T-helper 9 cell (primary cell): ENCODE measurements around the gene CD48.

Source experiments
- DNase-seq: peaks from one replicate; pipeline ENCODE4 v3.0.0-alpha.2; 2020
- total RNA-seq, 2 donors: gene quantifications; one replicate each; lab custom pipeline; 2026; lab: John Stamatoyannopoulos, UW

Gene CD48, protein sequence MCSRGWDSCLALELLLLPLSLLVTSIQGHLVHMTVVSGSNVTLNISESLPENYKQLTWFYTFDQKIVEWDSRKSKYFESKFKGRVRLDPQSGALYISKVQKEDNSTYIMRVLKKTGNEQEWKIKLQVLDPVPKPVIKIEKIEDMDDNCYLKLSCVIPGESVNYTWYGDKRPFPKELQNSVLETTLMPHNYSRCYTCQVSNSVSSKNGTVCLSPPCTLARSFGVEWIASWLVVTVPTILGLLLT
- total RNA-seq, result 243 to 433 reads per million in 2 donors

DNA sequence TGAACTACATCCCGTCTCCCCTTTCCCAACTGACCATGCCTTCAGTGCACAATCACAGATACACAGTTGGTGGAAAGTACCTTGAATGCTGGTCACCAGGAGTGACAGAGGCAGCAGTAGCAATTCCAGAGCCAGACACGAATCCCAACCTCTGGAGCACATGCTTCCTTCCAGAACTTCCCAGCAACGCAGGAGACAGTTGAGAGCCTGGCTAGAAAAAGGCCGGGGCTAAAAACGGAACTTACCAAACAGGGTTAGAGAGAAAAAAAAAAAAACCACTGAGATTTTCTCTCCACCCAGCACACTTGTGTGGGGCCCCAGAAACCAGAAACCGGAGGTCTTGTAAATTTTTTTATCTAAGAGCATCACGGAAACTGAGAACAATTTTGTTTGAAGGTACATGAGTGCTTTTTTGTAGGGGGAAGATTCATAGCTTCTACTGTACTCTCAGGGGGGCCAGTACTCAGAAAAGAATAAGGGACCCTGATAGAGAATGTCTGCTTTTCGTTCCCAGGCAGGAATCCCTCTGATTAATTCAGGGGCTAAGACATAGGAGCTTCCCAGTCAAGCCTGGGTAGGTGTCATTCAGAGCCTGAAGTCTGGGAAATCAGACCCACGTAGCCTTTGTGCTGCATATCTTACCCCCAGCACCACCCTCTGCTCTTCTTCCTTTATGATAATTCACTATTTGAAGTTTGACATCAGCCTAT is at the start of gene CD48:
TSS of gene CD48 (minus strand) at position 221 of the 710 bp plus-strand sequence. CDS start at position 162, 59 bp downstream.
- DNase-seq, result peak; percentile 30

DNA sequence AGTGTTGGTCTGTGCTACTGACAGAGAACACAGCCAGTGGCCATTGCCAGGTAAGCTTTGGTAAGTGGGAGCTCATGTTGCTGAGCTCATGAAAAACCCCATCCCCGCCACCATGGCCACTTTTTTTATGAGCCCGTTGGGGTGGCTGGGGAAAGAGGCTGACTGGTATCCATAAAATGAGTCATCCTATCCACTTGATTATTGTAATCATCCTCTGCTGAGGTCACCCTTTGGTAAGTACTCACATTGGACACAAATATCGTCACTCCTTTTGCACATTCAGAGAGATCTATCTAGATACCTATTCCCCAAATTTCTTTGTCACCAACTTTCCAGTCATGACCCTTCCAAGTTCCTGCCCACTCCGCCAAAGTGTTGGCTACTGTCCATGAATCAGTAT is 49.4 kb upstream of the CD48 start:
- no peak for DNase-seq

DNA sequence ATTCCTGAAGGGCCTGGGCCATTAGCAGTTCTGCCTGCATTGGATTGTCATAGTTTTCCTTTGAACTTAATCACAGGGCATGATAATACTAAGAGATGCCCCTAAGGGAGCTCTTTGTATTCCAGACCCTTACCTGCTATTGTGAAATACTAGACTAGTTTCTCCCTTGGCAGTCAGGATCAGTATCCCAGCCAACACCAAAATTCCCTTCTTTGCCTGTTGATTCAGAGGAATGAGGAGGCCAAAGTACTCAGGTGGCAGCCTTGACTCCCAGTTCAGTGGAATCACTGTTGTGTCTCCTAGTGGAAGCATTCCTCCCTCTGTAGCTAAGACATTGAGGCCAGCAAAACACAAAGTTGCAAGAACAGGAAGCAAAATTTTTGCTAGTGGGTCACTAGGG is 48.1 kb upstream of the CD48 start:
- no peak for DNase-seq

DNA sequence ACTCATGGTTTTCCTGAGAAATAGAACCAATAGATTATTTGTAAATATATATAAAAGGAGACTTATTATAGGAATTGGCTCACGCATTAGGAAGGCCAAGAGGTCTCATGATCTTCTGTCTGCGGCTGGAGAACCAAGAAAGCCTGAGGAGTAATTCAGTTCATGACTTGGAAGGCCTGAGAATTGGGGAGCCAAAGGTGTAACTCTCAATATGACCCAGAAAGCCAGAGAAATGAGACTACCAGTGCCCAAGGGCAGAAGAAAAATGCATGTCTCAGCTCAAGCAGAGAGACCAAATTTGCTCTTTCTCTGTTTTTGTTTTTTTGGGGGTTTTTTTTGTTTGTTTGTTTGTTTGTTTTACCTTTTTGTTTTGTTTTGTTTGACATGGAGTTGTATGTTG is 46.9 kb upstream of the CD48 start:
- DNase-seq, result no peak

DNA sequence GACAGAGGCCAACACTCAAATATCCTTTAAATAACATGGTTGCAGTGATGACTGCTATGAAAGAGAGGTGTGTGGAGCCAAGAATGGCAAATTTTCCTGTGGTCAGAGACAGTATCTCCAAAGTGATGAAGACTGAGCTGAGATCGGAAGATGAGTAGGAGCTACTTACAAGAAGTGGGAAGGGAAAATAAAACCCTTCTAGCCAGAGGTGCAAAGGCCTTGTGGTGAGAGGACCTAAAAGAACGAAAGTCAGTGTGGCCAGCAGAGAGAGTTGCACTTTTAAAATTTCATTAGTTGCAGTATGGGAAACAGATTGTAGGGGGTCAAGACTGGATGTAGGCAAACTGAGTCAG is 45.2 kb upstream of the CD48 start:
- DNase-seq, result no peak

DNA sequence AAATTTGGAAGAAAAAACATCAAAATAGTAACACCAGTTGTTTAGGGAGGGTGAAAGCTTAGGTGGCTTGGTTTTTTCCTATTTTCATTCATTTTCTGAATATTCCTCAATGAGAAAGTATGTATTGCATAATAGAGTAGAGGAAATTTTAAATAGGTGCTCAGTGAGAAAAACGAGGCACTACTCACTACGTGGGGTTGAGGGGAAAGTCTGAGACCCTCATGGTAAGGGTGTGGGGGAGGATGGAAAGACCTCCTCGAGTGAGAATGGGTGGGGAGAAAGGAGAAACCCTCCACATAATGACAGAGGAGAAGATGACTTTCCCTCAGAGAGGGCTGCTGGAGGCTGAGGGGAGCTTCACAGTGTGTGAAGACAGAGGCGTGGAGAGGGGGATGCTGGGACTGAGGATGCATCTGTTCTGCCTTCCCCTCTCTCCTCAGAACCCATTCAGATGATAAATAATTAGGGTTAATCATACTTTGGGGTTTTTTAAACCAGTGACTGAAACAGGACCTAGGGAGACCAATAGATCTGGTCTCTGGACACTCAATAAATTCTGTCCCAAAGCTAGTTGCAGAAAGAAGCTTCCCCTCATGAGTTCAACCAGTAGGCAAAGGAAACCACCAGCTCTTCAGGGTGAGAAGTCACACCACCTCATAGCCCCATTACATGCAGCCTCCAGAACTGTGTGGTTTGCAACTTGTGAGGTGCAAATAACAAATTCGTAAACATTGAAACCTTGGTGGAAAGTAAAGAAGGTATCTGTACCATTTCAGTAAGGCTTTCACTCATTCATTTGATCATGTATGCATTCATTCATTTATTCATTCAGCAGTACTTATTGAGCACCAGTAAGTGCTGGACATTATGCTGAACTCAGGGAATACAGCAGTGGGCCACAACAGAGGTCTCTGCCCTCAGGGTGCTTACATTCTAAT is 44.6 kb upstream of the CD48 start:
- DNase-seq, result no peak

DNA sequence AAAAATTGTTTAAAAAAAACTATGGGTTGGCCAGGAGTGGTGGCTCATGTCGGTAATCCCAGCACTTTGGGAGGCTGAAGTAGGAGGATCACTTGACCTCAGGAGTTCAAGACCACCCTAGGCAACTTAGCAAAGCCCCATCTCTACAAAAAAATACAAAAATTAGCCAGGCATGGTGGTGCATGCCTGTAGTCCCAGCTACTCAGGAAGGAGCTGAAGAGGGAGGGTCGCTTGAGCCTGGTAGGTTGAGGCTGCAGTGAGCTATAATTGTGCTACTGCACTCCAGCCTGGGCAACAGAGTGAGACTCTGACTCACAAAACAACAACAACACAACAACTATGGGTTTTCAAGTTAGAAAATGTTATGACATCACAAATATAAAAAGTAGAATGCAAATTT is 43.8 kb upstream of the CD48 start:
- DNase-seq, result no peak

DNA sequence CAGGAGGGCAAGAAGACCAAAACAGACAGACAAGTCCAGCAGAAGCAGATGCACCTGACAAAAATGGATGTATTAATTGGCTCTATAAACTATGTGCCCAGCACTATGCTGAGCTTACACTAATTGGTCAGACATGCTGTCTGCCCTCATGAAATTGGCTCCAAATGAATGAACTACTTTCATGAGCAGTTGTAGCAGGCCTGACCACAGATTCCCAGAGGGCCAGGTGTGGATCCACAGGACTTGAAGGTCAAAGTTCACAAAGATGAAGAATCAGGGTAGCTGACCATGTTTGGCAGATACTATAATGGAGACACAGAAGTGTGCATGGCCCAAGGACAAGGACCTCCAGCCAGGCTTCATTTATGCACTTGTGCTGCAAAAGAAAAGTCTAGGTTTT is 42.0 kb upstream of the CD48 start:
- DNase-seq, result no peak

DNA sequence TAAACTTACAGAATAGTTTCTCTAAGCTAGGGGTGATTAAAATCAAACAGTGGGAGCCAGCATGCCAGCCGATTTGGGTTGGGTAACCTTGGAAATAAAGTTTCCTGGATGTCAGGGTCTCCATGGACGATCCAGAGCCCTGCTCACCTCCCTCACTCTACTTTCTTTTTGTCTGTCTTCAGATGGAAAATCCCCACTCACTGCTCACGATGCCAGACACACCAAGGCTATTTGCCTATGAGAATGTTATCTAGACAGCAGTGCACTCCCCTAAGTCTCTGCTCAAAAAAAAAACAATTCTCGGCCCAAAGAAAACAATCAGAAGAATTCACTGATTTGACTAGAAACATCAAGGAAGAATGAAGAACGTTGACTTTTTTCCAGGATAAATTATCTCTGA is 41.3 kb upstream of the CD48 start:
- DNase-seq, result no peak

DNA sequence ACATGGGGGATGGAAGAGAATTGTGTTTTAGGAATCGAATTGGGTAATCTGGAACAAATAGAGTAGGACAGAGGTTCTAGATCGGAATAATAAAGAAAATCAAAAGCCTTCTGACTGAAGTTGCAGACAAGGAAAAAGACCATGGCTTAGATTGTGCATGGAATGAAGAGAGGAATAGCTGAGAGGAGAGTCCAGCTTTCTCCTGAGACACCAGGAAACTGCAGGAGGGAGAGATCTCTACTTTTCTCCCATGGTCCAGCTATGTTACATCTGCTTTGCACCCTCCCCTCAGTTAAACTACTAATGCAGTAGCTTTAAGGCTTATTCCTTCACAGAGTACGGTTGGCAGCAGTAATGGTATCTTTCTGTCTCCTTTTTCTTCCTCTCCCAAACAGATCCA is 40.8 kb upstream of the CD48 start:
- DNase-seq, result no peak

DNA sequence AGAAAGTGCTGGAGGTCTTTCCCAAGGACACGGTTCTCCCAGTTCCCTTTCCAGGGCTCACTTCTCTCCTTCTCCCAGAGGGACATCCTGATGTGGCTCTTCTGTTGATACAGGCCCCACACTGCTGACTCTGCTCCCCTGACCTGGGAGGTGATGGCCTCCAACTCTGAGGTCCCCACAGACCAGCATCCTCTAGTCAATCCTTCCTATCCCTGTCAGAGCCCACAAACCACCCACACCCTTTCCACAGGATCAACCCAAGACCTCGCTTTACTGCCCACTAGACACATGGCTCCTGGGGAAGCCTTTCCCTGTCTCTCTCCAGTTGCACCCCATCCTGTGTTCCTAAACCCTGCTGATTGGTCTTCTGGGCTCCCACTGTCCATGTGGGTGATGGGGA is 39.0 kb upstream of the CD48 start:
- no peak for DNase-seq

DNA sequence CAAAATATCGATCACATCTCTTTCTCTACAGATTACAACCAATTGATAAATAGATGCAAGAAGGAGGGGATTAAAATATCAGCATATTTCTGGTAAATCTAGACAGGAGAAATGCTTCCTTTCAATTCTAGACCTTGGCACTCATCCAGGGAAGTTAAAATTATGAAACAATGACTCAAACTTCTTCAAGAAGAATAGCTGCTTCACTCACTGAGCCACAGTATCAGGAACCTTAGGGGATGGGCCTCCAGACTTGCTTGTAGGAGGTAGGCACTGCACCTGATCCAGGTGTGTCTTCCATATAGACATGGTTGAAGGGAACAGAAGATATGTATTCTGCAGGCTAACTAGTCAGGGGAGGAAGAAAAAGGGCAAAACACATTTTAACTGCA is 37.3 kb upstream of the CD48 start:
- no peak for DNase-seq

DNA sequence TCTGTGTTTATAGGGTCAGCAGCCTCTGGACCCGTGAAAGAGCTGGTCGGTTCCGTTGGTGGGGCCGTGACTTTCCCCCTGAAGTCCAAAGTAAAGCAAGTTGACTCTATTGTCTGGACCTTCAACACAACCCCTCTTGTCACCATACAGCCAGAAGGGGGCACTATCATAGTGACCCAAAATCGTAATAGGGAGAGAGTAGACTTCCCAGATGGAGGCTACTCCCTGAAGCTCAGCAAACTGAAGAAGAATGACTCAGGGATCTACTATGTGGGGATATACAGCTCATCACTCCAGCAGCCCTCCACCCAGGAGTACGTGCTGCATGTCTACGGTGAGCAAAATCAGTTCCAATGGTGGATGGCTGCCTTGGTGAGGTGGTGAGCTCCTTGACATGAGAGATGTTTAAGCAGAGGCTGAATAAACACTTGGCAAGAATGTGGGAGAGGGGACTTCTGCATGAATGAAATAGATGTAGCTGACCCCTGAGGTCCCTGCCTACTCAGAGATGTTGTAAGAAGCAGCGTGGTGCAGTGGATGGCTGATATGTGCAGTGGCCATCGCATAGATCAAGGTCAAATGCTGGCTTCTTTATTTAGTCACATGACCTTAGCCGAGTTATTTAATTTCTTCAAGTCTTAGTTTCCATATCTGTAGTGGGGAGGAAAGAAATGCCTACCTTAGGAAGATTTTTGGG is 36.7 kb upstream of the CD48 start:
- DNase-seq, result no peak

DNA sequence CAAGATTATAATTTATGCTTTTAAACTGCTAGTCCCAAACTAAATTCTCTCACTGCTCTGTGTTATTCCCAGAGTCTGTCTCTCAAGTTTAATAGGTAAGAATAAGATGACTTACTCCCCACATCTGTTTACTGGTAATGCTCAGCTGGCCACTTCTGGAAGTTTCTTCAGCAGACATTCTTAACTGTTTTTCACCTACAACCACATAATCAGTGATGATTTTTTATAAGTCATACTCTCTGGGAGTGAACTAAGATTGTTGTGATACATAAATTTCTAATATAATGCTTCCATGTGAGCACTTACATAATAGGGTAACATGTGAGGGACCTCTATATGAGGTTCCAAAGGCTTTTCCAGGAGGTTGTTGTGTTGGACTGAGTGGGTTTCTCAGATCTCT is 36.1 kb upstream of the CD48 start:
- DNase-seq, result no peak

DNA sequence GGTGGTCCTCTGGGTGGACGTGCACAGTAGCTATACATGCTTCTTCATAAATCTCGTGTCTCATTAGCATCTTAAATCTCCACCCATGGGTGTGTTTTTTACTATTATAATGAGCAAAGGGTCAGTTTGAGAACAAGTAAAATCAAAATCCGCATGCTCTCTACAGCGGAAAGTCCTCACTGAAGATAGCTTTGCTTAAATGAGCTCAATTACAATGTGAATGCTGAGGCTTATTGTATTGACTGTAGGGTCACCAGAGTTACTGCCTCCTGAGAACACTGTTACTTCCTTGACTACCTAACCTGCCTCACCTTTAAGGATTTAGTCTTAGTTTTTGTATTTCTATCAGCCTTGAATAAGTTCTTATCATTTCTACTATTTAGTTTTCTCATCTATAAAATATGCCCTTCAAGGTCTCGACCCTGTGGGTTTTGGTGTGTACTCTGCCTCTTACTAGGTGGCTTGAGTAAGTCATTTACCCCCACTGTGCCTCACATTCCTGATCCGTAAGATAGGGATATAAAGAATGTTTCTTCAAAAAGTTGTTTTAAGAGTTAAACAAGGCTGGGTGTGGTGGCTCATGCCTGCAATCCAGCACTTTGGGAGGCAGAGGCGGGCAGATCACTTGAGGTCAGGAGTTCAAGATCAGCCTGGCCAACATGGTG is 35.3 kb upstream of the CD48 start:
- DNase-seq, result no peak

DNA sequence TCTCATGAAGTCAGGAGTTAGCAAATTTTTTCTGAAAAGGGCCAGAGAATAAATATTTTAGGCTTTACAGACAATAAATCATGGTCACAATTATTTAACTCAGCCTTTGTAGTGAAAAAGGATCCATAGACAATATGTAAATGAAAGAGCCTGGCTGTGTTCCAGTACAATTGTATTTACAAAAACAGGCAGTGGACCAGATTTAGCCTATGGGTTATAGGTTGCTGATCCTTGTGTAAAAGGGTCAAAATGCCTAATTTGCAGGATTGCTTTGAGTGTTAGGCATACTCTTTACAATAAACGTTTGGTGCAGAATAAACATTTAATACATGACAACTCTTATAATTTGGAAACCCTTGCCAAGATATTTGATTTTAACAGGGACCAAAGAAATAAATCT is 33.9 kb upstream of the CD48 start:
- no peak for DNase-seq

DNA sequence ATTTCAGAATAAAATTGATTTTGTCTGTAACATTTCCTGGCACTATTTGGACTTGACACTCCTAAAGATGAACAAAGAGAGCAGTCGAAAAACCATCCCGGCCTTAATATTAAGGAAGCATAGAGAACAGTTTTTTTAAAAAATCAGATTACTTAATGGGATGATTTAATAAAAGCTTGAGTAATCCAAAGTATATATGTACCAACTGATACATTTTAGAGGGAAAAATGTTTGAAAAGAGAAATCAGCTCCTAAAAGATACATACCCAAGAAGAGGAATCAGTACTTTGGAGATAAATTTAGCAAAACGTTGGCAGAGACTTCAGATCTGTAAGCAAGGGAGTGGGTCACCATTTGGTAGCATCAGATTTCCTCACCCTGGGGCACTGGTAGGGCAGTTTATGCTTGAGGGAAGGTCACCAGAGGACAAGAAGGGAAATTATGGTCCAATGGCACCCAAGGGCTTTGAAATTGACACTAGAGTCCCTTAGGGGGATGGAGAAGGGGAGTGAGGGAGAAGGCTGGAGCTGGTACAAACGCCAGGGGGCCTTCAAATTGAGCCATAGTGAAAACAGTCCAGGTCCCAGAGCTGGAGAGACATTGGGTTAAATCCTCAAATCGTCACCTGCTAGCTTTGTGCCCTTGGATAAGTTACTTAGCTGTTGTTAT is 33.4 kb upstream of the CD48 start:
- no peak for DNase-seq

DNA sequence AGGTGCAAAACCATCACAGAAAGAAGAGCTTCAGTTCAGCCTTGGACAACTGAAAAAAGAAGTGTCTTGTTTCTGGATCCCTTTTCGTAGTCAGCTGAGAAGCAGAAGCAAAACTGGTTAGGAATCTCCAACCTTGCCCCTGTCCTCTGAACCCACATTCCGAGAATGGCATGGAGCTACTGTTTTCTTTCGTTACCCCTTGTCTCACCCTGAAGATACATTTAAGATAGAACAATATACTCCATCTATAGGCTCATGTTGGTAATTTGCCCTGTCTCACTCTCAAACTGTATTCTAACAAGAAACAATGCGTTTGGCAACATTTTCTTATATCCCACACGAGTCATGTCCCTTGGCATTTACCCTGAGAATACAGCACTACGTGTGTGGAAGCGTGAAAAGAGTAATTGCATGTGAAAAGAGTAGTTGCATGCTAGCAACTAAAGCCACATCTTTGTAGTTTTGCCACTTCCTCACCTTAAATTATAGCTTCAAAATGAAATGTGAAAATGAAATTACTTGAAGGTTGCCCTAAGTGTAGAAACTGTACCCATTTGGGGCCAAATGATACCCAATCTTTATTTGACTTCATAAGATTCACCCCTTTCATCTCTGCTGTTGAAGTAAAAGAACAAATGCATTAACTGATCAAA is 32.7 kb upstream of the CD48 start:
- no peak for DNase-seq

DNA sequence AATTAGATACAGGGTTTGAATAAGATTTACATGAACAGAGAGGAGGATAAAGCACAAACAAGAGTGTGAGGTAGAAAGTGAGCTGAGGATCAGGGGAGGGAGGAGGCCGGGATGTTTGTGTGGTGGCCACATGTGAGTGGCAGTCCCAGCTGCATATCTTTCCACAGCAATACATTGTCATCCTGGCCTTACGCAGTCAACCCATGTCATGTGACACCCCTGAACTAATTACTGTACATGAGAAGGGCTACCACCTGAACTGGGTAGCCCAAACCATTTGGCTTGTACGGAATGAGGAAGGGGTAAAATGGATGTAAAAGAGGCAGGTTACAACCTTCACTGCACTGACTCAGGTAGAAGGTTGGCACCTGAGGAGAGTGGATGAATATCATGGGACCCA is 31.6 kb upstream of the CD48 start:
- DNase-seq, result no peak

DNA sequence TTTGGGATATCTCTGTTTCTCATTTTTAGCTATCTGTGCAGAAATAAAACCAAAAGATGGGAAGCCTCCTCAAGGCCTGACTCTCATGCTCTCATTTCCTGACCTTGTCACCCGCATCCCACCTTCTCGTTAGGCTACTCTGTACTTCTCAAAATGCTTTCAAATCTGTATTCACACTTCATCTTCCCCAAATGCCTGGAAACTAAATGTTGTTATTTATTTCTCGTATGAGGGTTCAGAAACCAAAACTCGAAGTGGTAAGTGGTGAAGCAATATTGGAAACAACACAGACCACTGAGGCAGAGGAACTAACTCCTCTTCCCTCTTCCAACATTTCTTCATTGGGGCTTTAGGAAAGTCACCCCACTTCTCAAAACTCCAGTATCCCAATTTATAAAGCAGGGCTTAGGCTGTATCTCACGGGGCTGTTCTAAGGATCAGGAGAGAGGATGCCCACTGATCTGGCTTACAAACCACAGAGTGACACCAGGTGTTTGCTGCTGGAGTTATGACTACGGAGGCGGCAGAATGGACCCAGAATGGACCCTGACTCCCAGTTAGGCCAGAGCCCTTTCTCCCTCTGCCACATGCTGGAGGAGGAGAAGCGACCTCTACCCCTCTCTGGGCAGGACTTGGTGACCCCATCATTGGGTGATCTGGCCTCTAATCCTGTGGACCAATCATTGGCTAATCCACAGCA is 31.0 kb upstream of the CD48 start:
- DNase-seq, result no peak
